Stimulated activated effector memory CD8-positive, alpha-beta T cell treated with anti-CD3 and anti-CD28 coated beads, Interleukin-12 subunit alpha, Interleukin-12 subunit beta, amount 100 ng/mL, for 72 hours (primary cell): ENCODE data around the gene CHAT.
A peak's percentile ranks its signal among the peaks of the same experiment; 100 is the strongest.

ENCODE experiments used
- ATAC-seq: fragments of 150-1000 bp; cut with Tn5 transposase; 2 replicates; pipeline ENCODE4 v1.10.0; 2021
- DNase-seq, 2 donors: peaks; one replicate each; pipeline ENCODE4 v3.0.0; 2021 to 2022; ENCODE audit warnings: low spot score in 2 of 2
- H3K27ac Mint-ChIP-seq: one replicate; pipeline ENCODE4 v1.8.0; 2022; ENCODE audit warnings: mild to moderate bottlenecking, mixed read lengths
- H3K36me3 Mint-ChIP-seq: one replicate; pipeline ENCODE4 v1.8.0; 2022; ENCODE audit warnings: mild to moderate bottlenecking, mixed read lengths
- H3K4me1 Mint-ChIP-seq: one replicate; pipeline ENCODE4 v1.8.0; 2022; ENCODE audit warnings: mixed read lengths
- H3K4me3 Mint-ChIP-seq: one replicate; pipeline ENCODE4 v1.8.0; 2022; ENCODE audit warnings: mild to moderate bottlenecking, mixed read lengths
- H3K9me3 Mint-ChIP-seq: one replicate; pipeline ENCODE4 v1.8.0; 2022; ENCODE audit warnings: mixed read lengths

CHAT gene

DNA sequence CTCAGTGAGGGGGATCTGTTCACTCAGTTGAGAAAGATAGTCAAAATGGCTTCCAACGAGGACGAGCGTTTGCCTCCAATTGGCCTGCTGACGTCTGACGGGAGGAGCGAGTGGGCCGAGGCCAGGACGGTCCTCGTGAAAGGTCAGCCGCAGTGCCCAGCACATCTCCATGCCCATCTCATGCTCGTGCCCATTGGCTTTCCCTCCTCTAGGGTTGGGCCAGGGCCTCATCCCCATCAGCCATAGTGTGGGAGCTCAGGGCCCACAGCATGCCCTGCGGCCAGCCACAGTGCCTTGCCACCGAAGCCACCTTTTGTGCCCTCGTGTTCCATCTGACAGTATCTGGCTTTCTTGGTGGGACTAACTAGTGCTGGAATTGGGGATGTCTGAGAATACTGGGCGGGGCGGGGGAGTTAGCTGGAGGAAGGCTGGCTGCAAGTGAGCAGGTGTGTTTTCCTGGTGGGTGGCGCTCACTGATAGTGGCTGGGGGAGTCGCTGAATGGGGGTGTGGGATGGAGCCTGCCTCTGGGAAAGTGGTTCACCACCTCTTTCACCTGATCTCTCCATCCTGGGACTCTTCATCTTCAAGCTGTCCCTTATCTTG lies 13.9 kb downstream of the CHAT start:
- no peaks in the 10 kb centered on the region for H3K36me3 Mint-ChIP-seq
- DNase-seq (no peak), ATAC-seq (no peak)
- H3K4me3 Mint-ChIP-seq = no peak overlapping the region
- H3K27ac Mint-ChIP-seq = no peak overlapping the region
- H3K9me3 Mint-ChIP-seq = no peaks in the 10 kb centered on the region
- no peaks in the 10 kb centered on the region for H3K4me1 Mint-ChIP-seq

DNA sequence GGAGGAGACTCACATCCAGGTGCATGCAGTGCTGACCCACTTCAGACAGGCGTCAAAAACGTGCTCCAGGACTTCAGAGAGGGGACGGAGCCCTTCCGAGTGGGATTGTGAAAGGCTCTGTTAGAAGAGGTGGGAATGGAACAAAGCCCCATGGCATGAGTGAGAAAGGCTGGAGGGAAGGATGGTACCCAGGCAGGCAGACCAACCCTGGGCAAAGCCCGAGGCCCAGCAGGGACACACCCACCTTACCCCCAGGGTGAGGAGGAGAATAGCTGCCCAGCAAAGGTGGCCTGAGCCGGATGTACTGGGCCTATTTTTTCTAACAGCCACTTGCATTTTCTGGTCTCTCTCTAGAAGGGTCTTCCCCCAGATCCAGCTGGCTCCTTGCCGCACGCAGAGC lies 14.8 kb downstream of the CHAT start:
- no peaks in the 10 kb centered on the region for H3K4me1 Mint-ChIP-seq
- no peaks in the 10 kb centered on the region for H3K9me3 Mint-ChIP-seq
- DNase-seq = no peak
- no peak for ATAC-seq
- no peak overlapping the region for H3K27ac Mint-ChIP-seq
- H3K36me3 Mint-ChIP-seq = no peaks in the 10 kb centered on the region
- H3K4me3 Mint-ChIP-seq = no peak overlapping the region

DNA sequence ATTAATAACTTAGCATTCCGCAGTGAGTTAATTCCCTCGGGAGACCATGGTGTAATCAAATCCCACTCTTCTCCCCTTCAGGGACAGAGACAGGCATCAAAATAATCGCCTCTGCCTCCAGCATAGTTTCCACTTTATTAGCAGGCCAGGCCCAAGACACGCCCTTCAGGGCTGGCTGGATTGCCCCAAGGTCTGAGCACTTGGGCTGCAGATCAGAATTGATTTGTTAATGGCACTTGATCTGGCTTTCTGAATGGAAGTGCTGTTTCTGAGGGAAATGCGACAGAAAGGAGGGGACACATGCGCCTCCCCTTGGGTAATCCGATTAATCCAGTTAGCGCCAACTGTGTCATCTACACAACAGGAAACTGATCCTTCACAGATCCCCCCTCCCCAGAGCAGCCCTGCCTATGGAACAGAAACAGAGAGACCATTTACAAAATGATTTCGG lies 15.6 kb downstream of the CHAT start:
- Mint-ChIP-seq H3K4me3 (no peak overlapping the region), H3K27ac (no peak overlapping the region), H3K4me1 (no peaks in the 10 kb centered on the region), H3K36me3 (no peaks in the 10 kb centered on the region), H3K9me3 (no peaks in the 10 kb centered on the region)
- ATAC-seq = no peak
- no peak for DNase-seq

DNA sequence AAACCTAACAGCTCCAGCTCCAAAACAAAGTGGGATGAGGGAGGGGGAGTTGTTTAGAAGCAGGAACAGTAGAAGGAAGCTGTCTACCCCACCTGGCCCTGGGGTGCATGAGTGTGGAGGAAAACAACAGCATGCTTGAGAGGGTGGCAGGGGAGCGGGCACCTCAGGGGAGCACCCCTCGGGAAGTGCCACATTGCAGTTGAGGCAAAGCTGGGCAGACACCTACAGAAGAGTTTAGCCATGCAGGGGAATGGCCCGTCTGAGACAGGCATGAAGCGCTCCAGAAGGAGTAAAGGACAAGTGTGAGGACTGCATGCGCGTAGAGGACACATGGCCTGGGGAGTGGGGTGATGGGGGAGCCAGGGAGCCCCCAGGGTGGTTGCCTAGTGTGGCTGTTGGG lies 18.1 kb downstream of the CHAT start:
- Mint-ChIP-seq H3K36me3 (no peaks in the 10 kb centered on the region), H3K4me3 (no peak overlapping the region), H3K9me3 (no peaks in the 10 kb centered on the region), H3K27ac (no peak overlapping the region), H3K4me1 (no peaks in the 10 kb centered on the region)
- no peak for DNase-seq
- peak; percentile 6 for ATAC-seq

DNA sequence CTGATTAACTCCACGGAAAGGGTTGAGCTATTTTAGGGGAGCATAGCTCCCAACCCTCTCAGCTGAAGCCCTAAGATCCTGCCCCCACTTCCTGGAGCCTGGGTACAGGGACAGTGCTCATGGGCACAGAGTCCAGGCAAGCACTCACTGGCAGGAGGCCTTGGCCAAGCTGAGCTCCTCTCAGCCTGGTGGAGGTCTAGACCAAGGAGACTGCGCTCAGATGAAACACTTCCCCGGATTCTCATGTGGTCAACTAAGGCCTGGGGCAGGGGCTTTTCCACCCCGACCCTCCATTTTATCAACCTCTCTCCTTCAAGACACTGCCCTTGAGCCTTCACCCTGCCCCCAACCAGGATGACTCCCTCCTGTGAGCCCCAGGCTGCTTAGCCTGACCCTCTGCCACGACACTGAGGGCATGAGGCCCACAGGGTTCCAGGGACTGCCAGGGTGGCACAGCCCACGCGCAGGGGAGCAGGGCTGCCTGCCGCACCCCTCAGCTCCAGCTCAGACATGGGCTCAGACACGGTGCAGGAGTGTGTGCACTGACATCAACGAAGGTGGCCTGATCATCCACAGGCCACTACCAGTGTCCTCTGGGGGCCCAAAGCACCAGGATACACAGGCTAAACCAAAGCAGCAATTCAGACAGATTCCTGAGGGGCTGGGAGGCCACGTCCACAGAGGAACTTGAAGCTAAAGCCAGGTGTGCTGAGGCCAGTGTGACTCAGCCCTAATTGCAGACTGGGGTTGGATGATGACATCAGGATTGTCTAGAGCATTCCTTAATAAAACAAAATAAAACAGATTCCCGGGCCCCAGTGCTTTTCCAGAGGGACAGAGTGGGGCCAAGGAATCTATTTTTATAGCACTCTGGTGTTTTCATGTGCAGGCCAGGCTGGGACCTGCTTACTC lies 18.8 kb downstream of the CHAT start:
- DNase-seq = no peak
- H3K4me1 Mint-ChIP-seq = no peaks in the 10 kb centered on the region
- peak; percentile 37 for ATAC-seq
- no peaks in the 10 kb centered on the region for H3K36me3 Mint-ChIP-seq
- no peaks in the 10 kb centered on the region for H3K9me3 Mint-ChIP-seq
- no peak overlapping the region for H3K27ac Mint-ChIP-seq
- no peak overlapping the region for H3K4me3 Mint-ChIP-seq

DNA sequence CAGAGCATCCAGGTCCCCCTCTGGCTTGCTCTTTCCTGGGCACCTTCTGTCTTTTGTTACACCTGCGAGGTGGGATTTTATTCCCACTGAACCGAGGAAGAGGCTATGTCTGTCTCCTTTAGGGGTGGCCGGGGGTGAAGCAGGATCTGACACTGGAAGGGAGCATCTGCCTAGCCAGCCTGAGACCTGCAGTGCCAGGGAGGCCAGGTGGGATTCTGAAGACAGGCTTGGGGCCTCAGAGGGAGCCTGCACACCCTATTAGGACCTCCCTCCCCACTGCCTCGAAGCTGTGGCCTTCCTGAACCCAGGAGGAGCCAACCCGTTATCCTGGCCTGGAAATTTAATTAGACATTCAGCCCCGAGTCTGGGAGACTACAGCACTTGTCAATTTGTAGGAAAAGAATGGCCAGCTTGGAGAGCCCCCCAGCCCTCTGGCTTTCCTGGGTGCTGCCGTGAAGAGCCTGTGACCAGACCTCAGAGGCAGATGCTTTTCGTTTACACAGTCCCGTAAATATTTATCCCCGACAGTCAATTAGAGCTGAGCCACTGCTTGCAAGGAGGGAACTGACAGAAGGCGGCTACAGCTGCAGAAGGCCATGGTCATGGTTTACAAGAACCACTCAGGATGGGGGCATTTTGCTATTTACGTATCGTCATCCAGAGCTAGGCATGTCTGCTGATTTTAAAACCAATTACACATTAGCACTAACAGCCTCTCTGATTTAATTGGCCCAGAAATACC lies 19.7 kb downstream of the CHAT start:
- DNase-seq (no peak), ATAC-seq (no peak)
- H3K9me3 Mint-ChIP-seq = no peaks in the 10 kb centered on the region
- no peak overlapping the region for H3K4me3 Mint-ChIP-seq
- no peaks in the 10 kb centered on the region for H3K36me3 Mint-ChIP-seq
- no peaks in the 10 kb centered on the region for H3K4me1 Mint-ChIP-seq
- H3K27ac Mint-ChIP-seq = no peak overlapping the region

DNA sequence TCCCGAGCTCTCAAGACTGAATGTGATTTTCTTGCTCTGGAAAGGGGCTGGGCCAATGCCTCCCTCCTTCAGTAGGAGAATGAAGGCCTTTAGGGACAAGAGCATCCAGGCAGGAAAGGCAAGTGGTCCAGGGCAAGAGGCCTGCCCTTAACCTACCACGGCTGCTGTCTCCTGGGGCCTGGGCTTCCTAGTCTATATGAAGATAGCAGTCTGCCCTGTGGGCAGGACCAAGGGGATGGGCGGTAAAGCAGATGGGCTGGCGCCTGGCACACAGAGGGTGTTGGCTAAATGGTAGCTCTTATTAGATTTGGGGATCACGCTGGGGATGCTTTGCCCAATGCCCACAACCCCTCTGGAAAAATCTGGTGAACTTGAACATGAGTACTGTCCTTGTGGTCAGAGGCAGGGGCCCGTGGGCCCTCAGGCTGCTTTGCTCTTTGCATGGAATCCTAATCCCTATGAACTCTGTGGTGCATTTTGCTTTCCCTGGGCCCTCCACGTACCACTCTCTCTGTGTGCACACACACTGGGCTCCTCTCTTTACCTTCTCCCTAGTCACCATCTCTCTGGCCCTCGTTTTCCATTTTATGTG lies 20.3 kb downstream of the CHAT start:
- H3K36me3 Mint-ChIP-seq = no peaks in the 10 kb centered on the region
- no peak overlapping the region for H3K4me3 Mint-ChIP-seq
- H3K4me1 Mint-ChIP-seq = no peaks in the 10 kb centered on the region
- H3K27ac Mint-ChIP-seq = no peak overlapping the region
- no peaks in the 10 kb centered on the region for H3K9me3 Mint-ChIP-seq
- DNase-seq = no peak
- peak; percentile 29 for ATAC-seq

- H3K4me1 Mint-ChIP-seq = no peaks in the 10 kb centered on the region
- DNase-seq (no peak), ATAC-seq (no peak)
- no peak overlapping the region for H3K4me3 Mint-ChIP-seq
- no peak overlapping the region for H3K27ac Mint-ChIP-seq
- no peaks in the 10 kb centered on the region for H3K9me3 Mint-ChIP-seq
- H3K36me3 Mint-ChIP-seq = no peaks in the 10 kb centered on the region
Measured at GRCh38 chr10:49642311-49642710, 28.5 kb downstream of the CHAT start.

GRCh38 chr10:49643241-49644034 lies 29.6 kb downstream of the CHAT start:
- DNase-seq (no peak), ATAC-seq (no peak)
- Mint-ChIP-seq H3K4me1 (no peaks in the 10 kb centered on the region), H3K27ac (no peak overlapping the region), H3K36me3 (no peaks in the 10 kb centered on the region), H3K9me3 (no peaks in the 10 kb centered on the region), H3K4me3 (no peak overlapping the region)

- H3K36me3 Mint-ChIP-seq = no peaks in the 10 kb centered on the region
- DNase-seq (no peak), ATAC-seq (no peak)
- H3K9me3 Mint-ChIP-seq = no peaks in the 10 kb centered on the region
- peaks cover under 1% of the 10 kb centered on the region for H3K4me1 Mint-ChIP-seq
- H3K27ac Mint-ChIP-seq = no peak overlapping the region
- no peak overlapping the region for H3K4me3 Mint-ChIP-seq
Measured at GRCh38 chr10:49644035-49644646, 30.3 kb downstream of the CHAT start.

- peaks cover 9% of the 10 kb centered on the region for H3K4me1 Mint-ChIP-seq
- no peaks in the 10 kb centered on the region for H3K36me3 Mint-ChIP-seq
- DNase-seq (no peak), ATAC-seq (no peak)
- H3K27ac Mint-ChIP-seq = no peak overlapping the region
- H3K4me3 Mint-ChIP-seq = no peak overlapping the region
- no peaks in the 10 kb centered on the region for H3K9me3 Mint-ChIP-seq
Measured at GRCh38 chr10:49645417-49645816, 31.6 kb downstream of the CHAT start.

DNA sequence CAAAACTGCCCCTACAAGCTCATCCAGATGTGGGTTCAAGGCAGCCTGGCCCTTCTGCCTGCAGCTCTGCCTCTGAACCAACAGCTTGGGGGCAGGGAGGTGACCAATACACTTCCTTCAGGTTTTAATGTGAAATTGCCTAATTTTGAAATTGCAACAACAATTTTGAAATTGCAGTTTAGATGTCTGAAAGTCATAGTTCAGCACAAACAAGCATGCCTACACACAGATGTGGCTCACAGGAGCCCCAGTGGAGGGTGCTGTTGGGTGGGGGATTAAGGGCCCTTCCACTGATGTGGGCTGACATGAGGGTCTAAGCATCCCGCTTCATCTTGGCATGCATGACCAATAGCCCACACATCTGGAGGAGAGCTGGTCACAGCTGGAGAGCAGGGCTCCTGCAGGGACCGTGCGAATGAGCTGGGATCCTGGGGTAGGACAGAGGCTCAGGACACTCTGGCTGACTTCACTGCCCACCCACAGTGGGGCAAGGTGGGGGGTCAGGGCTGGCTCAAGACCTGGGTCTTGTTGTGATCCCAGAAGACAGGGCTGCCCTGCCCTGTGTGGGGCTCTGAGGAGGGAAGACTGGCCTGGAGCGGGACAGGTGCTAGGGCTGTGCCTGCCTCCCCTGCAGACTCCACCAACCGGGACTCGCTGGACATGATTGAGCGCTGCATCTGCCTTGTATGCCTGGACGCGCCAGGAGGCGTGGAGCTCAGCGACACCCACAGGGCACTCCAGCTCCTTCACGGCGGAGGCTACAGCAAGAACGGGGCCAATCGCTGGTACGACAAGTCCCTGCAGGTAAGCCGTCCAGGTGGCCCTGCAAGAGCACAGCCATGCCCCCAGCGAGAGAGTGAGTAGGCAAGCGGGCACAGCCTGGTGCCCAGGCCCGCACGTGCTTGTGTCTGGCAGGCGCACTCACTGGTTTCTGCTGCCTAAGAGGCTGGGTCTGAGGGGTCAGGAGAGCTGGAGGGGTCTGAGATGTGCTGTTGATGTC lies 32.3 kb downstream of the CHAT start:
- H3K4me3 Mint-ChIP-seq = no peak overlapping the region
- DNase-seq (no peak), ATAC-seq (no peak)
- no peaks in the 10 kb centered on the region for H3K36me3 Mint-ChIP-seq
- no peaks in the 10 kb centered on the region for H3K9me3 Mint-ChIP-seq
- H3K27ac Mint-ChIP-seq = no peak overlapping the region
- H3K4me1 Mint-ChIP-seq = peaks cover 9% of the 10 kb centered on the region

DNA sequence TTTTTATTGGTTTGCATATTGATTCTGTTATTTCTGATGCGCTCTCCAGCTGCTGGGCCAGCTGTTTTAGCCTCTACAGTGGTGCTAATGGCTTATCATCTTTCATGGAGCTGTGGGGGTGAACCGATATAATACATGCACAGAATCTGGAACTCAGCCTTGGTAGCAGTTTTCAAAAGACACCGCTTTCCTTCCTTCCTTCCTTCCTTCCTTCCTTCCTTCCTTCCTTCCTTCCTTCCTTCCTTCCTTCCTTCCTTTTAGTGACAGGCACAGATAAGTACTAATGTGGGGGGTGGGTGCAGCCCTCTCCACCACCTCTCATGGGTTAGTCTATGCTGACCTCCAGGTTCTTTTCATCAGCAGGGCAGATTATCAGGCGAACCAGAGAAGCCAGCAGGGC lies 33.7 kb downstream of the CHAT start:
- ATAC-seq = no peak
- peaks cover 9% of the 10 kb centered on the region for H3K4me1 Mint-ChIP-seq
- H3K9me3 Mint-ChIP-seq = no peaks in the 10 kb centered on the region
- H3K4me3 Mint-ChIP-seq = no peak overlapping the region
- DNase-seq = no peak
- H3K27ac Mint-ChIP-seq = no peak overlapping the region
- no peaks in the 10 kb centered on the region for H3K36me3 Mint-ChIP-seq
